Naive thymus-derived CD4-positive, alpha-beta T cell (primary cell): ENCODE data around the gene LAYN. TPM values are rescaled to one million over a fixed set of nuclear protein-coding genes. Genes with fewer than 3 reads are reported as not detected.

Source experiments
- ATAC-seq: fragments of 150-1000 bp; cut with Tn5 transposase; 2 replicates; pipeline ENCODE4 v1.10.0; 2021; ENCODE audit warnings: mild to moderate bottlenecking, moderate library complexity
- CTCF ChIA-PET: fragments of 350-600 bp; sonication (Branson Sonifier 250); formaldehyde crosslinking; loops from one replicate; lab custom pipeline; 2021; ENCODE audit warnings: antibody characterized with exemption; lab: Charles Lee
- POLR2A ChIA-PET: fragments of 350-600 bp; sonication (Branson Sonifier 250); formaldehyde crosslinking; loops from one replicate; lab custom pipeline; 2021; ENCODE audit warnings: antibody characterized with exemption, inconsistent platforms; lab: Charles Lee
- DNase-seq, 9 donors: peaks; one replicate each; pipeline versions ENCODE4 v3.0.0 to v3.0.0-alpha.2; 2020 to 2022; ENCODE audit warnings: mixed read lengths in 1 of 9
- H3K27ac ChIP-seq: one replicate; pipeline ENCODE4 v1.7.0; 2013; ENCODE audit warnings: mild to moderate bottlenecking, low read depth, low read length, moderate library complexity
- H3K27me3 ChIP-seq, 2 donors: one replicate each; pipeline ENCODE4 v1.7.0; 2013; ENCODE audit warnings: low read length in 2 of 2, mild to moderate bottlenecking in 2 of 2, moderate library complexity in 2 of 2; ENCODE audit not compliant: control insufficient read depth in 2 of 2, insufficient read depth in 2 of 2
- H3K36me3 ChIP-seq, 3 experiments: 1 replicate in 2 of 3; 2 replicates in 1 of 3; pipeline ENCODE4 v1.7.0; 2013; ENCODE audit warnings: low read length in 3 of 3, mild to moderate bottlenecking in 3 of 3, moderate library complexity in 1 of 3; ENCODE audit not compliant: insufficient read depth in 3 of 3, control insufficient read depth in 2 of 3
- H3K4me1 ChIP-seq, 2 donors: one replicate each; pipeline ENCODE4 v1.7.0; 2013; ENCODE audit warnings: low read length in 2 of 2, mild to moderate bottlenecking in 2 of 2, moderate library complexity in 1 of 2; ENCODE audit not compliant: control insufficient read depth in 2 of 2, insufficient read depth in 2 of 2
- H3K4me3 ChIP-seq: 2 replicates; pipeline ENCODE4 v1.7.0; 2013; ENCODE audit warnings: mild to moderate bottlenecking, low read length
- H3K9me3 ChIP-seq, 3 experiments: 1 replicate in 2 of 3; 2 replicates in 1 of 3; pipeline ENCODE4 v1.7.0; 2013; ENCODE audit warnings: low read length in 3 of 3; ENCODE audit not compliant: control insufficient read depth in 2 of 3
- H3K27ac Mint-ChIP-seq, 9 donors: one replicate each; pipeline ENCODE4 v1.8.0; 2020 to 2022; ENCODE audit warnings: mixed read lengths in 9 of 9, mild to moderate bottlenecking in 8 of 9, moderate library complexity in 5 of 9, inconsistent platforms in 2 of 9
- H3K27me3 Mint-ChIP-seq, 5 donors: one replicate each; pipeline ENCODE4 v1.8.0; 2021 to 2022; ENCODE audit warnings: mixed read lengths in 5 of 5, mild to moderate bottlenecking in 1 of 5
- H3K36me3 Mint-ChIP-seq, 5 donors: one replicate each; pipeline ENCODE4 v1.8.0; 2020 to 2022; ENCODE audit warnings: mixed read lengths in 5 of 5, mild to moderate bottlenecking in 3 of 5, inconsistent platforms in 1 of 5
- H3K4me1 Mint-ChIP-seq, 7 donors: one replicate each; pipeline ENCODE4 v1.8.0; 2020 to 2022; ENCODE audit warnings: mixed read lengths in 7 of 7, mild to moderate bottlenecking in 3 of 7, inconsistent platforms in 1 of 7
- H3K4me3 Mint-ChIP-seq, 10 donors: one replicate each; pipeline ENCODE4 v1.8.0; 2020 to 2022; ENCODE audit warnings: mild to moderate bottlenecking in 10 of 10, mixed read lengths in 10 of 10, moderate library complexity in 6 of 10, inconsistent platforms in 2 of 10
- H3K9me3 Mint-ChIP-seq, 11 donors: one replicate each; pipeline ENCODE4 v1.8.0; 2020 to 2022; ENCODE audit warnings: mixed read lengths in 11 of 11, mild to moderate bottlenecking in 4 of 11, inconsistent platforms in 1 of 11, moderate library complexity in 1 of 11
- intact Hi-C, 2 donors: fragments of 100-400 bp; cut with micrococcal nuclease; formaldehyde crosslinking; loops; one replicate each; pipeline ENCODE4 v1.15.1; 2023
- polyA plus RNA-seq, 2 donors: library from polyadenylated mRNA; unstranded; fragments of 300-500 nt; fragmentation: Illumina TruSeq; gene quantifications; one replicate each; pipeline ENCODE4 v1.2.3, GENCODE V29; 2021
- total RNA-seq, 6 experiments: library from RNA in 5 of 6; stranded (reverse) in 5 of 6; gene quantifications; 1 replicate in 5 of 6; 2 replicates in 1 of 6; pipeline ENCODE4 v1.2.3 and lab custom pipeline; 2021 to 2026

Gene LAYN
- total and polyA plus RNA-seq, 7 experiments from 2014 or later = 0.12 to 8.7 (median 0.62) TPM

DNA sequence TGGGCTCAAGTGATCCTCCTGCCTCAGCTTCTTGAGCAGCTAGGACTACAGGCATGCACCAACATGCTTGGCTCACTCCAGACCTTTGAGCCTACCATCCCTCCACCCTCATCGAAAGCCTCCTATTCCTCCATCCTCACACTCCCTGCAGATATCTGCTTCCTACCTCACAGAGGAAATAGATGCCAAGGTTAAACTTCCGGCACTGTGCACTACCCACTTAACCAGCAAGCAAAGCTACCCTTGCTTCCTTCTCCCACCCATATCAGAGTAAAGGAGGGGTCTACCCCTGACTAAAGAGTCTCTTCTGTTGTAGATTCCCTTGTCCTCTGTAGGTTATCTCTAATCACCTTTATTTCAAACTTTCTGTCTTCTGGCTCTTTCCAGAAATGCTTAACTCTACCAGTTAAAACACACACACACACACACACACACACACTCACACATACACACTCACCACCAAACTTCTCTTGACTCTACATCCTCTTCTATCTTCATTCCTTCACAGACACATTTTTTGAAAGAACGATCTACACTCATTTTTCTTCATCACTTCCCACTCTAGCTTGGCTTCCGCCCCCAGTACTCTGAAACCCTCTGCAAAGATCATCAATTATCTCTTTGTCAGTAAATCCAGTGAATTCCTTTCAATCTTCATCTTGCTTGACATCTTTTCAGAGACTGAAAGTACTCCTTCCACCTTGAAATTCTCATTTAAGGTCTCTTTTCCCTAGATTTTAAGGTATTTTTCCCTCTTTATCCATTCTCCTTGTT is 50.9 kb downstream of the LAYN start:
- ChIA-PET POLR2A (no interaction called here), CTCF (interaction anchor here (0.6 to 2.6 kb wide), 2 partner anchors 187 to 251 kb away, joined by 4 to 13 read pairs; no protein-coding TSS in a partner anchor)
- H3K4me3 Mint-ChIP-seq = no peak overlapping the region
- DNase-seq = no peak
- intact Hi-C loops = no loop called here
- no peak overlapping the region for H3K27ac ChIP-seq
- H3K4me1 ChIP-seq = no peaks in the 10 kb centered on the region
- H3K36me3 ChIP-seq = no peaks in the 10 kb centered on the region
- no peaks in the 10 kb centered on the region for H3K36me3 Mint-ChIP-seq
- no peak for ATAC-seq
- peaks cover 0 to 31% (median 0%) of the 10 kb centered on the region in 5 donors for H3K27me3 Mint-ChIP-seq
- no peaks in the 10 kb centered on the region for H3K27me3 ChIP-seq
- H3K4me1 Mint-ChIP-seq = peaks cover 0 to under 1% (median 0%) of the 10 kb centered on the region in 7 donors
- H3K9me3 ChIP-seq = no peaks in the 10 kb centered on the region
- no peak overlapping the region for H3K4me3 ChIP-seq
- no peaks in the 10 kb centered on the region for H3K9me3 Mint-ChIP-seq
- H3K27ac Mint-ChIP-seq = no peak overlapping the region

DNA sequence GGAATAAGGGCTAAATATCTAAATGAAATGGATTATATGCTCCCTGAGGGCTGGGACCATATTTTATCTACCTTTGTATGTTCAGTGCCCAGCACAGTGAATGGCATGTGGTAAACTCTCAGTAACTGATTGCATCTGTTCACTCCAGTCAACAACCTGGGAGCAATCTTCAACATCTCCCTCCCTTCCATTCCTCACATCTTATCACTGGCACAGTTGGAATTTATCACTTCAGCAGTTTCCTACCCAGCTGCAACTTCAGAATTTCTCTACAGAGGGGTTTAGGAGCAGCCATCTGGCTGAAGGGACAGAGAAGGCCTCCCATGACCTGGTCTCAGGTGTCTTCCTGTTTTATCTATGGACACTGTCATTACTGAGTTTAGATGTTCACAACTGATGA is 52.0 kb downstream of the LAYN start:
- ChIA-PET CTCF (interaction anchor here (1.4 kb wide), 1 partner anchor 184 kb away, joined by 8 read pairs; no protein-coding TSS in a partner anchor), POLR2A (no interaction called here)
- Mint-ChIP-seq H3K4me3 (no peak overlapping the region), H3K9me3 (peaks cover 0 to 1% (median 0%) of the 10 kb centered on the region in 11 donors), H3K27ac (no peak overlapping the region), H3K36me3 (no peaks in the 10 kb centered on the region), H3K27me3 (peaks cover 0 to 38% (median 0%) of the 10 kb centered on the region in 5 donors), H3K4me1 (no peaks in the 10 kb centered on the region)
- Histone ChIP-seq H3K27ac (no peak overlapping the region), H3K36me3 (no peaks in the 10 kb centered on the region), H3K27me3 (no peaks in the 10 kb centered on the region), H3K4me1 (no peaks in the 10 kb centered on the region), H3K9me3 (no peaks in the 10 kb centered on the region), H3K4me3 (no peak overlapping the region)
- DNase-seq (no peak), ATAC-seq (no peak)
- intact Hi-C loops = no loop called here

DNA sequence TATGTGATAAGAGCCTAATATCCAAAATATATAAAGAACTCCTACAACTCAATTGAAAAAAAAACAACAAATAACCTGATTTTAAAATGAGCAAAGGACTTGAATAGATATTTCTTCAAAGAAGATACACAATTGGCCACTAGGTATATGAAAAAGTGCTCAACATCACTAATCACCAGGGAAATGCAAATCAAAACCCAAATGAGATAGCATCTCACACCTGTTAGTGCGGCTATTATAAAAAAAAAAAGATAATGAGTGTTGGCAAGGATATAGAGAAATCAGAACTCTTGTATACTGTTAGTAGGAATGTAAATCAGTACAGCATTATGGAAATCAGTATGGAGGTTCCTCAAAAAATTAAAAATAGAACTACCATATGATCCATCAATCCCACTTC is 55.8 kb downstream of the LAYN start:
- POLR2A ChIA-PET = no interaction called here
- H3K9me3 ChIP-seq = no peaks in the 10 kb centered on the region
- Mint-ChIP-seq H3K4me3 (no peak overlapping the region), H3K27me3 (peaks cover 0 to 33% (median 0%) of the 10 kb centered on the region in 5 donors), H3K36me3 (no peaks in the 10 kb centered on the region), H3K9me3 (peaks cover 0 to 3% (median 0%) of the 10 kb centered on the region in 11 donors), H3K4me1 (peaks cover 0 to 2% (median under 1%) of the 10 kb centered on the region in 7 donors), H3K27ac (no peak overlapping the region)
- H3K36me3 ChIP-seq = no peaks in the 10 kb centered on the region
- H3K4me1 ChIP-seq = no peaks in the 10 kb centered on the region
- no peak overlapping the region for H3K27ac ChIP-seq
- DNase-seq (no peak), ATAC-seq (no peak)
- intact Hi-C loops = no loop called here
- CTCF ChIA-PET = no interaction called here
- no peak overlapping the region for H3K4me3 ChIP-seq
- no peaks in the 10 kb centered on the region for H3K27me3 ChIP-seq

GRCh38 chr11:111598148-111598547 is 57.6 kb downstream of the LAYN start:
- Mint-ChIP-seq H3K4me1 (peaks cover under 1 to 9% (median 7%) of the 10 kb centered on the region in 7 donors), H3K4me3 (no peak overlapping the region), H3K27ac (peak overlapping the region in 1 of 9 donors; percentile 23), H3K9me3 (peaks cover 0 to 3% (median 0%) of the 10 kb centered on the region in 11 donors), H3K36me3 (peaks cover 0 to 1% (median 0%) of the 10 kb centered on the region in 5 donors), H3K27me3 (peaks cover 0 to 33% (median 0%) of the 10 kb centered on the region in 5 donors)
- POLR2A ChIA-PET = interaction anchor here (0.5 kb wide), 1 partner anchor 498 kb away, joined by 4 read pairs; no protein-coding TSS in a partner anchor
- DNase-seq = no peak
- Histone ChIP-seq H3K4me1 (no peaks in the 10 kb centered on the region), H3K27ac (no peak overlapping the region), H3K4me3 (no peak overlapping the region), H3K9me3 (no peaks in the 10 kb centered on the region), H3K36me3 (peaks cover 0 to 4% (median 0%) of the 10 kb centered on the region in 3 experiments), H3K27me3 (no peaks in the 10 kb centered on the region)
- ATAC-seq = no peak
- intact Hi-C loops = no loop called here
- CTCF ChIA-PET = interaction anchor here (0.7 to 1.6 kb wide), 4 partner anchors 11 to 179 kb away, joined by 3 to 6 read pairs (median 4); no protein-coding TSS in a partner anchor

DNA sequence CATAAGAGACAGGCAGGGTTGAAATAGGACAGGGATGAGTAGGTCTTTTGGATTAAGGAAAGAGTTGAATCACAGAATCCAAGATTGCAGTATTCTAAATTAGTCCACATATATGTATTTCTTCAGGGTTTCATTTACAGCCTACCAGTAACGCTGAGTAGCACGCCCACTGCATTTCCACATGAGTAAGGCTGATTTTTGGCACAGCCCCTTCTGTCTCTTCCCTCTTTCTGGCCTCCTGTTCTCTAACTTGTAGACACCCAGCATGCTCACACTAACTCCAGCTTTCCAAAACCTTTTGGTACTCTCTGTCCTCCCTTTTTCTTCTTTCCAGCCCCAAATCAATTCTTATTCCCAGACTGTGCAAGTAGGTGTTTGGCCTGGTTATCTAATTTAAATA is 58.0 kb downstream of the LAYN start:
- no peak for DNase-seq
- peaks cover under 1 to 3% of the 10 kb centered on the region in 2 donors for H3K4me1 ChIP-seq
- H3K27me3 ChIP-seq = no peaks in the 10 kb centered on the region
- H3K4me3 ChIP-seq = no peak overlapping the region
- H3K4me1 Mint-ChIP-seq = peaks cover 5 to 14% (median 11%) of the 10 kb centered on the region in 7 donors
- H3K27ac ChIP-seq = no peak overlapping the region
- peaks cover 0 to 4% (median 0%) of the 10 kb centered on the region in 3 experiments for H3K36me3 ChIP-seq
- CTCF ChIA-PET = interaction anchor here (0.7 to 1.0 kb wide), 2 partner anchors 26 to 179 kb away, joined by 3 to 6 read pairs; no protein-coding TSS in a partner anchor
- ATAC-seq = no peak
- H3K27ac Mint-ChIP-seq = peak overlapping the region in 2 of 9 donors; percentile 23 to 27
- no peaks in the 10 kb centered on the region for H3K9me3 ChIP-seq
- peaks cover 0 to 4% (median 0%) of the 10 kb centered on the region in 5 donors for H3K36me3 Mint-ChIP-seq
- H3K4me3 Mint-ChIP-seq = no peak overlapping the region
- H3K9me3 Mint-ChIP-seq = peaks cover 0 to 5% (median 0%) of the 10 kb centered on the region in 11 donors
- intact Hi-C loops = no loop called here
- POLR2A ChIA-PET = interaction anchor here (0.5 kb wide), 1 partner anchor 497 kb away, joined by 4 read pairs; no protein-coding TSS in a partner anchor
- peaks cover 0 to 33% (median 0%) of the 10 kb centered on the region in 5 donors for H3K27me3 Mint-ChIP-seq

- Histone ChIP-seq H3K4me3 (peak overlapping the region; percentile 77), H3K27me3 (no peaks in the 10 kb centered on the region), H3K27ac (peak overlapping the region; percentile 76), H3K36me3 (peaks cover 0 to 4% (median 0%) of the 10 kb centered on the region in 3 experiments), H3K9me3 (no peaks in the 10 kb centered on the region), H3K4me1 (peaks cover 8 to 11% of the 10 kb centered on the region in 2 donors)
- Mint-ChIP-seq H3K27me3 (peaks cover 0 to 10% (median 0%) of the 10 kb centered on the region in 5 donors), H3K4me1 (peaks cover 16 to 33% (median 25%) of the 10 kb centered on the region in 7 donors), H3K36me3 (peaks cover 0 to 4% (median 0%) of the 10 kb centered on the region in 5 donors), H3K9me3 (peaks cover 0 to 5% (median 0%) of the 10 kb centered on the region in 11 donors), H3K4me3 (peak overlapping the region; percentile 88 to 99 (median 95)), H3K27ac (peak overlapping the region; percentile 65 to 97 (median 94))
- DNase-seq (no peak), ATAC-seq (no peak)
- ChIA-PET POLR2A (interaction anchor here (0.9 to 1.5 kb wide), 2 partner anchors 165 to 175 kb away, joined by 4 read pairs; partner anchors contain the start of gene PPP2R1B), CTCF (interaction anchor here (1.1 kb wide), 1 partner anchor 12 kb away, joined by 6 read pairs; no protein-coding TSS in a partner anchor)
- intact Hi-C loops = loop anchor here (1.0 to 5.0 kb wide), 3 partner anchors 15 to 626 kb away; partner anchors contain the start of genes PTS (in 2 of the 2), SDHD (in 2 of the 2) and TIMM8B (in 2 of the 2)
These were observed 61.1 kb downstream of the LAYN start for GRCh38 chr11:111601636-111601978.
